AG10803 (cell line): Measurements from ENCODE around the gene PDIA5.

Source experiments
- DNase-seq: peaks from one replicate; pipeline ENCODE4 v3.0.0; 2010; ENCODE audit warnings: low read depth
- H3K4me3 ChIP-seq: 2 replicates; pipeline ENCODE4 v1.5.1; 2011; ENCODE audit warnings: mild to moderate bottlenecking, low read length, control low read depth
- CTCF ChIP-seq: conservative IDR thresholded peaks from 2 replicates; pipeline ENCODE4 v1.5.1; 2011; ENCODE audit warnings: mild to moderate bottlenecking, low read length, control low read depth, inconsistent platforms

The PDIA5 gene

GRCh38 chr3:123032057-123032456 is 34.8 kb upstream of the PDIA5 start:
- no peak for TF ChIP-seq CTCF
- no peak for DNase-seq
- no peak overlapping the region for H3K4me3 ChIP-seq

GRCh38 chr3:123034120-123034519 is 32.7 kb upstream of the PDIA5 start:
- no peak for TF ChIP-seq CTCF
- no peak overlapping the region for H3K4me3 ChIP-seq
- no peak for DNase-seq

- TF ChIP-seq CTCF: no peak
- no peak overlapping the region for H3K4me3 ChIP-seq
- DNase-seq: no peak
Measured at GRCh38 chr3:123034996-123035395, 31.8 kb upstream of the PDIA5 start.

DNA sequence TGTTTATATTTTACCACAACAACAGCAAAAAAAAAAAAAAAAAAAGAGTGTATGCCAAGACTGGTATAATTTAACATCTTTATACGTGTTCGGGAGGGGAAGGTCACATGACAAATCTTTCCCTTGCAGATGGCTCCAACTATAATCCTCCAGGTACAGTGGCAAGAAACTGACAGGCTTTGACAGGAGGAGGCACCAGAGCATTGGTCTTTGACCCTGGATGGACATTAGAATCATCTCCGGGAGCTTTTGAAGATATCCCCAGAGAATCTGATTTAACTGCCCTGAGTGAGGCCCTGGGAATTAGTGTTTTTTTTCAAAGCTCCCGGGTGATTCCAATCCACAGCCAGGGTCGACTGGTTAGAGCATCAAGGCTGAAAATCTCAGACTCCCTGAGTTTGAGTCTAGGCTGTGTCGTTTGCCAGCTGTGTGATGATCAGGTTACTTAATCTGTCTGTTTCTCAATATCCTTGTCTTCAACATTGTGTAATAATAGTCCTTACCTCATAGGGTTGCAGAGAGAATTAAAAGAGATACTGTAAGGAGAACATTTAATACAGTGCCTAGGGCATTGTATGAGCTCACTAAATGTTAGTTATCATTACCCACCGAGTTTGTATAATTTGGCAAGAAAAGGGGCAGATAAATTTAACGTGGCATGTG is 30.3 kb upstream of the PDIA5 start:
- no peak overlapping the region for H3K4me3 ChIP-seq
- no peak for TF ChIP-seq CTCF
- DNase-seq: peak; percentile 69

DNA sequence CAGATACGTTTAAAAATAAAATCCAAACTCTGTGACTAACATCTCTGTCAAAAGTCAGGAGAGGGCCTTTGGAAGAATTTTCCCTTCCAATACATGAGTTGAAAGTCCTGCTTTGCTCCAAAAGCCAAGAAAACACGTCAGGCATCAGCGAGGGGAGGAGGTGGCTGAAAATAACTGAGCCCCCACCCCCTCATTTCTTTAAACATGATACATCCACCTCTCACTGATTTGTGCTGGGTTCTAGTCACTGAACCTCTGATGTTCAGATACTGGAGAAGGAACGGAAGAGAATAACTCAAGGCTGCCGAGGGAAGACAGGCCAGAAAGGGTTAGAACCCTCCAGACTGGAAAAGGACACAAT is 29.8 kb upstream of the PDIA5 start:
- no peak overlapping the region for H3K4me3 ChIP-seq
- no peak for DNase-seq
- TF ChIP-seq CTCF: no peak

- H3K4me3 ChIP-seq: no peak overlapping the region
- DNase-seq: no peak
- no peak for TF ChIP-seq CTCF
Measured at GRCh38 chr3:123038751-123039150, 28.1 kb upstream of the PDIA5 start.

DNA sequence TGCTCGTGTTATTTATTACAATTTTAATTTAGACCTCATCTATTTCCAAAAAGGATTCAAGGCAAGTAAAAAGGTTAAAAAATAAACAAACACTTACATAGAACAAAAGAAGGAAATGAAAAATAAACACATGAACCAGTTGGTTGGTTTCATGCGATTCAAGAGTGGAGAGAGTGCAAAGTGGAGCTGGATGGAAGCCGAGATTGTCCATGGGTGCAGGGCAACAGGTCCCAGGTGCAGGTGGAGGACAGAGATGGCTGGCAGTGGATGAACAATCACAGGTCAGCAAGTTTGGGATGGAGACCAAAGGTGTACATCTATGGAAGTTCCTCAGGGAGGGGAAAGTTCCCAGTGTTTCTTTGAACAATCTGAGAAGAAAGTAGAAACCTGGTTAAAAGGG is 27.6 kb upstream of the PDIA5 start:
- TF ChIP-seq CTCF: no peak
- no peak for DNase-seq
- H3K4me3 ChIP-seq: no peak overlapping the region
